Neural progenitor cell (in vitro differentiated cells): ENCODE results near the gene VEGFA. TPM values are rescaled to one million over a fixed set of nuclear protein-coding genes. Genes with fewer than 3 reads are reported as not detected.

ENCODE experiments used
- DNase-seq: peaks from one replicate; pipeline ENCODE4 v3.0.0-alpha.2; 2016; ENCODE audit warnings: low spot score
- H2AFZ ChIP-seq: fragments of 200-600 bp; sonication (generic); replicated peaks from 2 replicates; pipeline ENCODE4 v1.6.1; 2016; ENCODE audit warnings: antibody characterized with exemption
- H3F3A ChIP-seq: fragments of 200-600 bp; sonication (generic); 2 replicates; pipeline ENCODE4 v1.6.1; 2016; ENCODE audit warnings: antibody characterized with exemption, low read depth
- H3K27ac ChIP-seq: fragments of 200-600 bp; sonication (generic); 2 replicates; pipeline ENCODE4 v1.5.1; 2016; ENCODE audit warnings: mild to moderate bottlenecking
- H3K27me3 ChIP-seq: fragments of 200-600 bp; sonication (generic); 2 replicates; pipeline ENCODE4 v1.6.1; 2016; ENCODE audit warnings: mild to moderate bottlenecking, moderate library complexity
- H3K36me3 ChIP-seq: fragments of 200-600 bp; sonication (generic); 2 replicates; pipeline ENCODE4 v1.5.1; 2016
- H3K4me1 ChIP-seq: fragments of 200-600 bp; sonication (generic); 2 replicates; pipeline ENCODE4 v1.6.1; 2016; ENCODE audit warnings: mixed run types
- H3K4me2 ChIP-seq: fragments of 200-600 bp; sonication (generic); 2 replicates; pipeline ENCODE4 v1.6.1; 2016
- H3K4me3 ChIP-seq: fragments of 200-600 bp; sonication (generic); 2 replicates; pipeline ENCODE4 v1.5.1; 2016
- H3K79me2 ChIP-seq: fragments of 200-600 bp; sonication (generic); 2 replicates; pipeline ENCODE4 v1.6.1; 2016; ENCODE audit warnings: low read depth
- H3K9ac ChIP-seq: fragments of 200-600 bp; sonication (generic); 2 replicates; pipeline ENCODE4 v1.6.1; 2016
- H3K9me3 ChIP-seq: fragments of 200-600 bp; sonication (generic); 2 replicates; pipeline ENCODE4 v1.5.1; 2016; ENCODE audit warnings: low read depth
- H4K20me1 ChIP-seq: fragments of 200-600 bp; sonication (generic); 2 replicates; pipeline ENCODE4 v1.6.1; 2016; ENCODE audit warnings: low read depth
- H3K27ac Mint-ChIP-seq: 3 replicates; pipeline ENCODE4 v1.8.0; 2021; ENCODE audit warnings: mixed read lengths
- H3K27me3 Mint-ChIP-seq: 2 replicates; pipeline ENCODE4 v1.8.0; 2022; ENCODE audit warnings: low read depth, mild to moderate bottlenecking, inconsistent platforms, moderate library complexity, mixed read lengths; ENCODE audit not compliant: insufficient read depth
- H3K36me3 Mint-ChIP-seq: 3 replicates; pipeline ENCODE4 v1.8.0; 2021; ENCODE audit warnings: mixed read lengths
- H3K4me1 Mint-ChIP-seq: 3 replicates; pipeline ENCODE4 v1.8.0; 2021; ENCODE audit warnings: mixed read lengths
- H3K4me3 Mint-ChIP-seq: 3 replicates; pipeline ENCODE4 v1.8.0; 2021; ENCODE audit warnings: mild to moderate bottlenecking, moderate library complexity, mixed read lengths
- H3K9me3 Mint-ChIP-seq: 3 replicates; pipeline ENCODE4 v1.8.0; 2020; ENCODE audit warnings: mixed read lengths
- CTCF ChIP-seq: fragments of 200-600 bp; sonication (generic); IDR thresholded peaks from 2 replicates; pipeline ENCODE4 v1.5.1; 2017; ENCODE audit warnings: antibody characterized with exemption, mild to moderate bottlenecking
- EZH2 ChIP-seq: fragments of 200-600 bp; sonication (generic); IDR thresholded peaks from 2 replicates; pipeline ENCODE4 v1.6.1; 2017; ENCODE audit warnings: antibody characterized with exemption, mild to moderate bottlenecking, moderate library complexity
- EZH2phosphoT487 ChIP-seq: fragments of 200-600 bp; sonication (generic); IDR thresholded peaks from 2 replicates; pipeline ENCODE4 v1.6.1; 2017; ENCODE audit warnings: antibody characterized with exemption
- total RNA-seq: library from RNA; depleted of rRNA; stranded (reverse); fragments of >200 nt; gene quantifications from 2 replicates; pipeline ENCODE4 v1.2.3, GENCODE V29; 2015; ENCODE audit warnings: low replicate concordance

Gene VEGFA
- total RNA-seq, 1 donor from 2014 or later: 49.6 TPM

DNA sequence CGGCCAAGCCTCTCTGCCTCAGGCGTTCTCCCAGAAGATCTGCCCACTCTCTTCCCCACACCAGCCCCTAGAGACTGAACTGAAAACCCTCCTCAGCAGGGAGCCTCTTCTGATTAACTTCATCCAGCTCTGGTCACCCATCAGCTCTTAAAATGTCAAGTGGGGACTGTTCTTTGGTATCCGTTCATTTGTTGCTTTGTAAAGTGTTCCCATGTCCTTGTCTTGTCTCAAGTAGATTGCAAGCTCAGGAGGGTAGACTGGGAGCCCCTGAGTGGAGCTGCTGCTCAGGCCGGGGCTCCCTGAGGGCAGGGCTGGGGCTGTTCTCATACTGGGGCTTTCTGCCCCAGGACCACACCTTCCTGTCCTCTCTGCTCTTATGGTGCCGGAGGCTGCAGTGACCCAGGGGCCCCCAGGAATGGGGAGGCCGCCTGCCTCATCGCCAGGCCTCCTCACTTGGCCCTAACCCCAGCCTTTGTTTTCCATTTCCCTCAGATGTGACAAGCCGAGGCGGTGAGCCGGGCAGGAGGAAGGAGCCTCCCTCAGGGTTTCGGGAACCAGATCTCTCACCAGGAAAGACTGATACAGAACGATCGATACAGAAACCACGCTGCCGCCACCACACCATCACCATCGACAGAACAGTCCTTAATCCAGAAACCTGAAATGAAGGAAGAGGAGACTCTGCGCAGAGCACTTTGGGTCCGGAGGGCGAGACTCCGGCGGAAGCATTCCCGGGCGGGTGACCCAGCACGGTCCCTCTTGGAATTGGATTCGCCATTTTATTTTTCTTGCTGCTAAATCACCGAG is 14.2 kb downstream of the VEGFA start:
- H4K20me1 ChIP-seq: peaks cover 24% of the 10 kb centered on the region
- no peak for TF ChIP-seq CTCF
- no peak for TF ChIP-seq EZH2phosphoT487
- TF ChIP-seq EZH2: no peak
- no peak overlapping the region for H3K4me3 ChIP-seq
- Mint-ChIP-seq H3K27me3 (no peaks in the 10 kb centered on the region), H3K9me3 (no peaks in the 10 kb centered on the region), H3K27ac (no peak overlapping the region), H3K4me1 (no peaks in the 10 kb centered on the region), H3K36me3 (peaks cover 25% of the 10 kb centered on the region), H3K4me3 (no peak overlapping the region)
- H3K79me2 ChIP-seq: no peaks in the 10 kb centered on the region
- H3K9me3 ChIP-seq: no peaks in the 10 kb centered on the region
- H3K4me2 ChIP-seq: no peak overlapping the region
- H3K27ac ChIP-seq: no peak overlapping the region
- peaks cover 3% of the 10 kb centered on the region for H3F3A ChIP-seq
- H3K27me3 ChIP-seq: no peaks in the 10 kb centered on the region
- no peak overlapping the region for H3K9ac ChIP-seq
- no peak overlapping the region for H2AFZ ChIP-seq
- no peak for DNase-seq
- H3K4me1 ChIP-seq: no peaks in the 10 kb centered on the region
- no peaks in the 10 kb centered on the region for H3K36me3 ChIP-seq

DNA sequence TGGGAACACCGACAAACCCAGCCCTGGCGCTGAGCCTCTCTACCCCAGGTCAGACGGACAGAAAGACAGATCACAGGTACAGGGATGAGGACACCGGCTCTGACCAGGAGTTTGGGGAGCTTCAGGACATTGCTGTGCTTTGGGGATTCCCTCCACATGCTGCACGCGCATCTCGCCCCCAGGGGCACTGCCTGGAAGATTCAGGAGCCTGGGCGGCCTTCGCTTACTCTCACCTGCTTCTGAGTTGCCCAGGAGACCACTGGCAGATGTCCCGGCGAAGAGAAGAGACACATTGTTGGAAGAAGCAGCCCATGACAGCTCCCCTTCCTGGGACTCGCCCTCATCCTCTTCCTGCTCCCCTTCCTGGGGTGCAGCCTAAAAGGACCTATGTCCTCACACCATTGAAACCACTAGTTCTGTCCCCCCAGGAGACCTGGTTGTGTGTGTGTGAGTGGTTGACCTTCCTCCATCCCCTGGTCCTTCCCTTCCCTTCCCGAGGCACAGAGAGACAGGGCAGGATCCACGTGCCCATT is 15.3 kb downstream of the VEGFA start:
- H3K9ac ChIP-seq: no peak overlapping the region
- no peak overlapping the region for H3K27ac ChIP-seq
- H3K36me3 ChIP-seq: no peaks in the 10 kb centered on the region
- H3K79me2 ChIP-seq: no peaks in the 10 kb centered on the region
- Mint-ChIP-seq H3K27me3 (no peaks in the 10 kb centered on the region), H3K27ac (no peak overlapping the region), H3K9me3 (no peaks in the 10 kb centered on the region), H3K36me3 (peaks cover 22% of the 10 kb centered on the region), H3K4me1 (no peaks in the 10 kb centered on the region), H3K4me3 (no peak overlapping the region)
- no peaks in the 10 kb centered on the region for H3K9me3 ChIP-seq
- peaks cover 20% of the 10 kb centered on the region for H4K20me1 ChIP-seq
- no peak overlapping the region for H2AFZ ChIP-seq
- DNase-seq: no peak
- H3F3A ChIP-seq: peaks cover 3% of the 10 kb centered on the region
- H3K4me1 ChIP-seq: no peaks in the 10 kb centered on the region
- TF ChIP-seq CTCF (no peak), EZH2phosphoT487 (no peak), EZH2 (no peak)
- no peak overlapping the region for H3K4me3 ChIP-seq
- no peaks in the 10 kb centered on the region for H3K27me3 ChIP-seq
- H3K4me2 ChIP-seq: no peak overlapping the region

DNA sequence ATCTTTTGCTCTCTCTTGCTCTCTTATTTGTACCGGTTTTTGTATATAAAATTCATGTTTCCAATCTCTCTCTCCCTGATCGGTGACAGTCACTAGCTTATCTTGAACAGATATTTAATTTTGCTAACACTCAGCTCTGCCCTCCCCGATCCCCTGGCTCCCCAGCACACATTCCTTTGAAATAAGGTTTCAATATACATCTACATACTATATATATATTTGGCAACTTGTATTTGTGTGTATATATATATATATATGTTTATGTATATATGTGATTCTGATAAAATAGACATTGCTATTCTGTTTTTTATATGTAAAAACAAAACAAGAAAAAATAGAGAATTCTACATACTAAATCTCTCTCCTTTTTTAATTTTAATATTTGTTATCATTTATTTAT is 15.9 kb downstream of the VEGFA start:
- Mint-ChIP-seq H3K27me3 (peaks cover 5% of the 10 kb centered on the region), H3K9me3 (no peaks in the 10 kb centered on the region), H3K4me1 (no peaks in the 10 kb centered on the region), H3K27ac (no peak overlapping the region), H3K36me3 (peaks cover 22% of the 10 kb centered on the region), H3K4me3 (no peak overlapping the region)
- no peak for DNase-seq
- no peaks in the 10 kb centered on the region for H3K4me1 ChIP-seq
- H3F3A ChIP-seq: peaks cover 3% of the 10 kb centered on the region
- no peaks in the 10 kb centered on the region for H3K79me2 ChIP-seq
- no peak overlapping the region for H2AFZ ChIP-seq
- H3K4me2 ChIP-seq: no peak overlapping the region
- H3K36me3 ChIP-seq: no peaks in the 10 kb centered on the region
- H4K20me1 ChIP-seq: peaks cover 14% of the 10 kb centered on the region
- H3K9ac ChIP-seq: no peak overlapping the region
- no peak overlapping the region for H3K27ac ChIP-seq
- H3K9me3 ChIP-seq: no peaks in the 10 kb centered on the region
- H3K4me3 ChIP-seq: no peak overlapping the region
- TF ChIP-seq EZH2phosphoT487 (no peak), EZH2 (no peak), CTCF (no peak)
- no peaks in the 10 kb centered on the region for H3K27me3 ChIP-seq
